ENCODE data around the gene NUCKS1.
"Not testable (repeated sequence)": the region's sequence is repeated elsewhere in the genome, so short reads cannot be mapped to it uniquely, and the experiment has no call there.

NUCKS1 gene

GRCh38 chr1:205733438-205734175, 16.4 kb downstream of the NUCKS1 start:
- H3K56ac ChIP-seq (ENCODE audit: low read length), result no peak overlapping the region
- H2BK15ac ChIP-seq (replicated peaks; ENCODE audit: low read depth), result no peak overlapping the region
- H3K36me3 ChIP-seq (ENCODE audit: control insufficient read depth, insufficient read depth, low read length), result peaks cover 1% of the 10 kb centered on the region
- H2BK5ac ChIP-seq (ENCODE audit: low read length), result no peak overlapping the region
- H4K8ac ChIP-seq (ENCODE audit: low read depth, low read length), result no peak overlapping the region
- H3K18ac ChIP-seq (ENCODE audit: low read length), result no peak overlapping the region
- no peak overlapping the region for H3K4ac ChIP-seq (ENCODE audit: low read depth, low read length)
- no peak overlapping the region for H3K9ac ChIP-seq (ENCODE audit: low read length)
- peaks cover 57% of the 10 kb centered on the region for H3K79me2 ChIP-seq (ENCODE audit: control insufficient read depth, insufficient read depth, low read length)
- H3K79me1 ChIP-seq (ENCODE audit: low read length), result peaks cover 3% of the 10 kb centered on the region
- no peak overlapping the region for H3K27ac ChIP-seq (ENCODE audit: low read depth, low read length)
- no CpG with 5 or more reads among the region's 2 CpGs for WGBS (ENCODE audit: extremely low coverage, insufficient coverage, low lambda C conversion rate)
- no peaks in the 10 kb centered on the region for H3K4me1 ChIP-seq (ENCODE audit: control insufficient read depth, low read depth, low read length)
- H3K23ac ChIP-seq (ENCODE audit: low read length), result no peak overlapping the region
- DNase-seq, result no peak
- H4K5ac ChIP-seq (ENCODE audit: low read length), result no peak overlapping the region
- no peak overlapping the region for H2AK5ac ChIP-seq (ENCODE audit: low read length)
- H3K4me3 ChIP-seq (ENCODE audit: low read length), result no peak overlapping the region
- H2BK120ac ChIP-seq (ENCODE audit: low read depth, low read length), result no peak overlapping the region
- H3K27me3 ChIP-seq (ENCODE audit: insufficient read depth, low read length, poor library complexity), result no peaks in the 10 kb centered on the region
- no peak overlapping the region for H3K4me2 ChIP-seq (ENCODE audit: low read length)

- no peak overlapping the region for H2BK120ac ChIP-seq (ENCODE audit: low read depth, low read length)
- H3K4me3 ChIP-seq (ENCODE audit: low read length), result no peak overlapping the region
- H3K27ac ChIP-seq (ENCODE audit: low read depth, low read length), result no peak overlapping the region
- H3K36me3 ChIP-seq (ENCODE audit: control insufficient read depth, insufficient read depth, low read length), result no peaks in the 10 kb centered on the region
- H4K5ac ChIP-seq (ENCODE audit: low read length), result no peak overlapping the region
- peaks cover 32% of the 10 kb centered on the region for H3K79me2 ChIP-seq (ENCODE audit: control insufficient read depth, insufficient read depth, low read length)
- no peak overlapping the region for H3K4ac ChIP-seq (ENCODE audit: low read depth, low read length)
- H3K4me2 ChIP-seq (ENCODE audit: low read length), result no peak overlapping the region
- H3K9ac ChIP-seq (ENCODE audit: low read length), result no peak overlapping the region
- H3K79me1 ChIP-seq (ENCODE audit: low read length), result peaks cover 3% of the 10 kb centered on the region
- H2BK5ac ChIP-seq (ENCODE audit: low read length), result no peak overlapping the region
- no peak overlapping the region for H3K18ac ChIP-seq (ENCODE audit: low read length)
- H3K4me1 ChIP-seq (ENCODE audit: control insufficient read depth, low read depth, low read length), result no peaks in the 10 kb centered on the region
- H2BK15ac ChIP-seq (replicated peaks; ENCODE audit: low read depth), result no peak overlapping the region
- H3K27me3 ChIP-seq (ENCODE audit: insufficient read depth, low read length, poor library complexity), result no peaks in the 10 kb centered on the region
- no peak overlapping the region for H3K56ac ChIP-seq (ENCODE audit: low read length)
- H2AK5ac ChIP-seq (ENCODE audit: low read length), result no peak overlapping the region
- H3K23ac ChIP-seq (ENCODE audit: low read length), result no peak overlapping the region
- WGBS (ENCODE audit: extremely low coverage, insufficient coverage, low lambda C conversion rate), result no CpG with 5 or more reads among the region's 9 CpGs
- H4K8ac ChIP-seq (ENCODE audit: low read depth, low read length), result no peak overlapping the region
- no peak for DNase-seq
Measured at GRCh38 chr1:205729945-205730610, 19.9 kb downstream of the NUCKS1 start.

GRCh38 chr1:205726619-205727125, 23.3 kb downstream of the NUCKS1 start:
- Histone ChIP-seq H3K23ac (ENCODE audit: low read length) (no peak overlapping the region), H3K4me3 (ENCODE audit: low read length) (no peak overlapping the region), H3K79me2 (ENCODE audit: control insufficient read depth, insufficient read depth, low read length) (peaks cover 18% of the 10 kb centered on the region), H4K5ac (ENCODE audit: low read length) (no peak overlapping the region), H3K9ac (ENCODE audit: low read length) (no peak overlapping the region), H3K4me1 (ENCODE audit: control insufficient read depth, low read depth, low read length) (no peaks in the 10 kb centered on the region), H2BK5ac (ENCODE audit: low read length) (no peak overlapping the region), H2BK120ac (ENCODE audit: low read depth, low read length) (no peak overlapping the region), H2AK5ac (ENCODE audit: low read length) (no peak overlapping the region), H3K79me1 (ENCODE audit: low read length) (peaks cover 5% of the 10 kb centered on the region), H3K36me3 (ENCODE audit: control insufficient read depth, insufficient read depth, low read length) (peaks cover 1% of the 10 kb centered on the region), H2BK15ac (replicated peaks; ENCODE audit: low read depth) (no peak overlapping the region), H3K18ac (ENCODE audit: low read length) (no peak overlapping the region), H3K27ac (ENCODE audit: low read depth, low read length) (no peak overlapping the region), H3K56ac (ENCODE audit: low read length) (no peak overlapping the region), H3K4me2 (ENCODE audit: low read length) (no peak overlapping the region), H3K4ac (ENCODE audit: low read depth, low read length) (no peak overlapping the region), H4K8ac (ENCODE audit: low read depth, low read length) (no peak overlapping the region), H3K27me3 (ENCODE audit: insufficient read depth, low read length, poor library complexity) (no peaks in the 10 kb centered on the region)
- DNase-seq, result no peak
- WGBS (ENCODE audit: extremely low coverage, insufficient coverage, low lambda C conversion rate), result no CpG with 5 or more reads among the region's 4 CpGs

GRCh38 chr1:205725514-205725913, 24.5 kb downstream of the NUCKS1 start:
- Histone ChIP-seq H4K8ac (ENCODE audit: low read depth, low read length) (no peak overlapping the region), H3K79me2 (ENCODE audit: control insufficient read depth, insufficient read depth, low read length) (peaks cover 15% of the 10 kb centered on the region), H3K27ac (ENCODE audit: low read depth, low read length) (no peak overlapping the region), H3K23ac (ENCODE audit: low read length) (no peak overlapping the region), H3K79me1 (ENCODE audit: low read length) (peaks cover 5% of the 10 kb centered on the region), H2BK15ac (replicated peaks; ENCODE audit: low read depth) (no peak overlapping the region), H3K18ac (ENCODE audit: low read length) (no peak overlapping the region), H3K36me3 (ENCODE audit: control insufficient read depth, insufficient read depth, low read length) (peaks cover 1% of the 10 kb centered on the region), H2BK5ac (ENCODE audit: low read length) (no peak overlapping the region), H3K4ac (ENCODE audit: low read depth, low read length) (no peak overlapping the region), H2BK120ac (ENCODE audit: low read depth, low read length) (no peak overlapping the region), H3K4me3 (ENCODE audit: low read length) (no peak overlapping the region), H3K27me3 (ENCODE audit: insufficient read depth, low read length, poor library complexity) (no peaks in the 10 kb centered on the region), H4K5ac (ENCODE audit: low read length) (no peak overlapping the region), H2AK5ac (ENCODE audit: low read length) (no peak overlapping the region), H3K56ac (ENCODE audit: low read length) (no peak overlapping the region), H3K9ac (ENCODE audit: low read length) (no peak overlapping the region), H3K4me1 (ENCODE audit: control insufficient read depth, low read depth, low read length) (no peaks in the 10 kb centered on the region), H3K4me2 (ENCODE audit: low read length) (no peak overlapping the region)
- DNase-seq, result no peak
- WGBS (ENCODE audit: extremely low coverage, insufficient coverage, low lambda C conversion rate), result no CpG with 5 or more reads among the region's 1 CpG

- H3K4me1 ChIP-seq (ENCODE audit: control insufficient read depth, low read depth, low read length); H4K5ac ChIP-seq (ENCODE audit: low read length); H2BK15ac ChIP-seq (replicated peaks; ENCODE audit: low read depth); H3K23ac ChIP-seq (ENCODE audit: low read length); H3K27me3 ChIP-seq (ENCODE audit: insufficient read depth, low read length, poor library complexity); H3K4me3 ChIP-seq (ENCODE audit: low read length); H3K18ac ChIP-seq (ENCODE audit: low read length); DNase-seq; H3K4me2 ChIP-seq (ENCODE audit: low read length); H3K9ac ChIP-seq (ENCODE audit: low read length); H2BK5ac ChIP-seq (ENCODE audit: low read length); H3K4ac ChIP-seq (ENCODE audit: low read depth, low read length); H2BK120ac ChIP-seq (ENCODE audit: low read depth, low read length); H4K8ac ChIP-seq (ENCODE audit: low read depth, low read length); H3K79me1 ChIP-seq (ENCODE audit: low read length); H3K79me2 ChIP-seq (ENCODE audit: control insufficient read depth, insufficient read depth, low read length); H3K56ac ChIP-seq (ENCODE audit: low read length); H3K27ac ChIP-seq (ENCODE audit: low read depth, low read length); H2AK5ac ChIP-seq (ENCODE audit: low read length): not testable (repeated sequence)
- H3K36me3 ChIP-seq (ENCODE audit: control insufficient read depth, insufficient read depth, low read length), result peaks cover 11% of the 10 kb centered on the region
- WGBS (ENCODE audit: extremely low coverage, insufficient coverage, low lambda C conversion rate), result no CpG with 5 or more reads among the region's 2 CpGs
Measured at GRCh38 chr1:205720740-205721139, 29.2 kb downstream of the NUCKS1 start.

Measured in mesendoderm (in vitro differentiated cells).